GM19372 (cell line): ENCODE results near the gene HDAC2.
"Not testable (repeated sequence)": the region's sequence is repeated elsewhere in the genome, so short reads cannot be mapped to it uniquely, and the experiment has no call there.

Source experiments
- ATAC-seq: cut with Tn5 transposase; IDR thresholded peaks from one replicate; pipeline ENCODE4 v1.9.1; 2021; ENCODE audit warnings: mild to moderate bottlenecking, low read depth, moderate library complexity; ENCODE audit not compliant: unreplicated experiment

HDAC2 gene

GRCh38 chr6:113970805-113971676 is at the start of gene HDAC2:
Gene HDAC2 (minus strand): TSS chr6:113971148. CDS start chr6:113970908, 240 bp downstream.
- ATAC-seq: peak; percentile 74

- ATAC-seq: no peak
Measured at GRCh38 chr6:114020196-114020595, 49.2 kb upstream of the HDAC2 start.

DNA sequence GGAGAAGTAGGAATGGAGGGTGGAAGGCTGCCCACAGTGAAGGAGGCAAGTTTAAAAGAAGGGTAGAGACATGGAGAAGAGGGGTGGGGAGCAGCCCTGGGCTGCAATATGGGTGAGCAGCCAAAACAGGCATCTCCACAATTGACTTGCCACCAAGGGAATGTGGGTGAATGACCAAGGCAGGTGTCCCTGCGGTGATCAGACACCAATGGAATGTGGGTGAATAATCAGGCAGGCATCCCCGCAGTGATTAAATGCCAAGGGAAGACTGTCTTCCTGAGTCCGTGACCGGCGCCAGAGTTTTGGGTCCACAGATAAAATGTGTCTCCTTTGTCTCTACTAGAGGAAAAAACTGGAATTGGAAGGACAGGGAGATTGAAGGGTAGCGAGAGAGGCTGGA is 46.2 kb upstream of the HDAC2 start:
- ATAC-seq: not testable (repeated sequence)

GRCh38 chr6:114014106-114014505 is 43.2 kb upstream of the HDAC2 start:
- not testable (repeated sequence) for ATAC-seq

GRCh38 chr6:114011486-114011885 is 40.5 kb upstream of the HDAC2 start:
- not testable (repeated sequence) for ATAC-seq

GRCh38 chr6:114010540-114010939 is 39.6 kb upstream of the HDAC2 start:
- ATAC-seq: no peak

DNA sequence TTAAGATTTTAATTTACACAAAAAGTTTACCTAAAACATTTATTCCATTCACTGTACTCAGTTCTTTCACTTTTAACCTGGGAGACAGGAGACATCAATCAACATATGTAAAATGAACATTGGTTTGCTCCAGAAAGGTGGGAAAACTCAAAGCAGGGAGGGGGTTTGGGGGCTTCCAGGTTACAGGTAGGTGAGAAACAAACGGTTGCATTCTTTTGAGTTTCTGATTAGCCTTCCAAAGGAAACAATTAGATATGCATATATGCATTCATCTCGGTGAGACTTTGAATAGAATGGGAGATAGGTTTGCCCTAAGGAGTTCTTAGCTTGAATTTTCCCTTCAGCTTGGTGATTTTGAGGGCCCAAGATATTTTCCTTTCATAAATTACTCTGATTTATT is 38.2 kb upstream of the HDAC2 start:
- no peak for ATAC-seq

GRCh38 chr6:114008331-114008730 is 37.4 kb upstream of the HDAC2 start:
- no peak for ATAC-seq

DNA sequence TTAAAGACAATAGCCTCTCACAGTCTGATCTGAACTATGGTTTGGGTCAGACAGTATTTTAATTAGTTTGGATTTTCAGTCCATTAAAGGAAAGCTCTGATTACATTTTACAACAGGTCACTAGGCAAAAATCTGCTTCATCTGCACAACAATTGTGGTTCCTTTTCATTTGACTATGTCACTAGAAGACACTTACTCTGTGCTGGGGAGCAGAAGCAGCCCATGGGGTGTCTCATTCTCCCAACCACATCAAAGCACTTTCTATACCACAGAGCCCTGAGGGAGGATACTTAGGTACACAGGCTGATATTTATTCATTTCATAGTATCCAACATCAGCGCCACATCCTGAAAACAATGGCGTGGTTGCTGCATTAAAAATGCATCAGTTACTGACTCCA is 36.6 kb upstream of the HDAC2 start:
- ATAC-seq: peak; percentile 90

- ATAC-seq: no peak
Measured at GRCh38 chr6:114001354-114001753, 30.4 kb upstream of the HDAC2 start.

- ATAC-seq: no peak
Measured at GRCh38 chr6:114000069-114000468, 29.1 kb upstream of the HDAC2 start.

GRCh38 chr6:113999284-113999683 is 28.3 kb upstream of the HDAC2 start:
- no peak for ATAC-seq

DNA sequence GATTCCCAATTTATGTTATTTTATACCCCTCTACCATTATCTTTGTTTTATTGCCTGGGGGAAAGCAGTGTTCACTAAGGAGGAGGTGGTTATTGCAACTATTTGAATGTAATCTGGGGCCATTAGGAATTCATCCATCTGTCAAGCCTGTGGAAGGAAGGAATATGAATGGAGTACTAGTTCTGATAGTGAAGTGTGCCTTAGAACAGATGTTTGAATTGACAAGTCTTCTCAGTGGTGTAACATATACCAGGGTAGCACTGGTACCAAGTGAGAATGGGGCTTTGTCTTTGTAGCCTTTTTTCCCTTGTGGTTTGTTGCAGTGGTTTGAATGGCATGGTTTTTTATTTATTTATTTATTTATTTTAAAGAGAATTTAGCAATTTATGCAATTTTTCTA is 27.9 kb upstream of the HDAC2 start:
- ATAC-seq: no peak

GRCh38 chr6:113997116-113997515 is 26.2 kb upstream of the HDAC2 start:
- no peak for ATAC-seq

GRCh38 chr6:113995634-113996033 is 24.7 kb upstream of the HDAC2 start:
- ATAC-seq: no peak

- peak; percentile 95 for ATAC-seq
Measured at GRCh38 chr6:113994934-113995342, 24.0 kb upstream of the HDAC2 start.

GRCh38 chr6:113989675-113990074 is 18.7 kb upstream of the HDAC2 start:
- no peak for ATAC-seq

DNA sequence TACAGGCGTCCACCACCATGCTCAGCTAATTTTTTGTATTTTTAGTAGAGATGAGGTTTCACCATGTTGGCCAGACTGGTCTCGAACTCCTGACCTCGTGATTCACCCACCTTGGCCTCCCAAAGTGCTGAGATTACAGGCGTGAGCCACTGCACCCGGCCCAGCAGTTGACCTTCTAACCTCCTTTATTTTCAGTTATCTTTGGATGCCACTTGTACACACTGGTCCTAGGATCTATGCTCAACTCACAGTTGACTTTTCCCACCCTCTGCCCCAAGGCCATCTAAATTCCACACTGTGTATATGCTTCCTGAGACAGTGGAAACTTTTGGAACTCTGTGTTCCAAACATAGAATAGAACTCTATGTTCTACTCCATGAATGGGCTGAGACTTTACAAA is 11.7 kb upstream of the HDAC2 start:
- ATAC-seq: not testable (repeated sequence)

- ATAC-seq: no peak
Measured at GRCh38 chr6:113982055-113982550, 11.2 kb upstream of the HDAC2 start.

DNA sequence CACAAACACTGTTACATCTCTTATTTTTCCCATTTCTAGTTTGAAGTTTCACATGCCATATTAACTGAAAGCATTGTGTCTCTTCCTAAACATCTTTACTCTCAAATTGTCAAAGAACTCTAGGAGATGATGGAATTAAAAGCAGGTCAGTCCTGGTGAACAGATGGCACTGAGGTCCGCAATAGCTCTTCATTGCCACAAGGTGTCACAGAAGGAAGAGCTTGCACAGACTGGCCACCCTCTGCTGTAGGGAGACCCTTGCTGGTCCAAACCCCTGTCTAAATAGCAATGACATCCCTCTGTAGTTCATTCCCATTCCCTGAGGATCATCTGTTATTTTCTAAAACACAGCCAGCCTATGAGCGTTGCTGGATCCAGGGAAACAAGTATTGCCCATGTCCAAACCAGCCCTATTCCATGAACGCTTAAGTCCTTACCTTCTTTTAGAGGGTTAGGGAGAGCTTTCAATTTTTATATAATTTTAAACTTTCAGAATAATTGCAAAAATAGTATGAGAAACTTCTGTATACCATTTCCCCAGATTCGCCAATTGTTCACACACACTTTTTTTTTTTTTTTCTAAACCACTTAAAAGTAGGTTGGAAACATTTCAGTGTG is 10.1 kb upstream of the HDAC2 start:
- peak; percentile 81 for ATAC-seq

DNA sequence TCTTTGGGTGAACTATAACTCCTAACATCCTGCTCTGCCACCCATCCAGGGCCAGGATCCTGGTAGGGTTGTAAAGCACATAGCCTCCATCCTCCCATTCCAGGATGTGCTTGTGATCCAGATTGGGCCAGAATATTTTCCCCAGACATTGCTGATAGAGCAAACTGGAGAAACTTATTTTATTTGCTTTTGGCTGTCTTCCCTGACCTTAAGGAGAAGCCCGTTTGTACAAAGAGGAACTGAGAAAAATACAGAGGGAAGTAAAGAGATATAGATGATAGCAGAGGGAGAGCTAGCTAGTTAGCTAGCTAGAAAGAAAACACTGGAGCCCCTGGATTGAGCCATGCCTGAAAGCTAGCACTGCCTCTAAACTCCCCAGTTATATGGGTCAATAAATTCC is 9.0 kb upstream of the HDAC2 start:
- ATAC-seq: no peak
